Measurements from ENCODE around the gene REM2.
A peak's percentile ranks its signal among the peaks of the same experiment; 100 is the strongest.

Gene REM2

DNA sequence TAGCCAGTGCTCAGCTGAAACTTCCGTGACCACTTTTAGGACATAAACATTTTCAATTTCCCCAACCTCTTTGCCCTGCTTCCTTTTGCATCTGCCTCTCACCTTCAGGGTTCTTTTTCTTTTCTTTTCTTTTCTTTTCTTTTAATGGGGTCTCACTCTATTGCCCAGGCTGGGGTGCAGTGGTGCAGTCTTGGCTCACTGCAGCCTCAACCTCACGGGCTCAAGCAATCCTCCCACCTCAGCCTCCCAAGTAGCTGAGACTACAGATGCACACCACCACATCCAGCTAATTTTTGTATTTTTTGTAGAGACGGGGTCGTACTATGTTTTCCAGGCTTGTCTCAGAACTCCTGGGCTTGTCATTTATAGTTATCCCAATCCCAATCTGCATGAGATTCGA lies 16.1 kb upstream of the REM2 start:
- in situ Hi-C loops (cut with MboI; ENCODE audit: low sequenced_read_pairs, unreplicated experiment): no loop called here
- DNase-seq (ENCODE audit: low spot score): no peak

GRCh38 chr14:22870811-22871223 lies 12.2 kb upstream of the REM2 start:
- in situ Hi-C loops (cut with MboI; ENCODE audit: low sequenced_read_pairs, unreplicated experiment): no loop called here
- TF ChIP-seq, protein P1, sequence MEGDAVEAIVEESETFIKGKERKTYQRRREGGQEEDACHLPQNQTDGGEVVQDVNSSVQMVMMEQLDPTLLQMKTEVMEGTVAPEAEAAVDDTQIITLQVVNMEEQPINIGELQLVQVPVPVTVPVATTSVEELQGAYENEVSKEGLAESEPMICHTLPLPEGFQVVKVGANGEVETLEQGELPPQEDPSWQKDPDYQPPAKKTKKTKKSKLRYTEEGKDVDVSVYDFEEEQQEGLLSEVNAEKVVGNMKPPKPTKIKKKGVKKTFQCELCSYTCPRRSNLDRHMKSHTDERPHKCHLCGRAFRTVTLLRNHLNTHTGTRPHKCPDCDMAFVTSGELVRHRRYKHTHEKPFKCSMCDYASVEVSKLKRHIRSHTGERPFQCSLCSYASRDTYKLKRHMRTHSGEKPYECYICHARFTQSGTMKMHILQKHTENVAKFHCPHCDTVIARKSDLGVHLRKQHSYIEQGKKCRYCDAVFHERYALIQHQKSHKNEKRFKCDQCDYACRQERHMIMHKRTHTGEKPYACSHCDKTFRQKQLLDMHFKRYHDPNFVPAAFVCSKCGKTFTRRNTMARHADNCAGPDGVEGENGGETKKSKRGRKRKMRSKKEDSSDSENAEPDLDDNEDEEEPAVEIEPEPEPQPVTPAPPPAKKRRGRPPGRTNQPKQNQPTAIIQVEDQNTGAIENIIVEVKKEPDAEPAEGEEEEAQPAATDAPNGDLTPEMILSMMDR (IDR thresholded peaks at IDR 0.05; ENCODE audit: borderline replicate concordance, control extremely low read depth, extremely low read depth, insufficient read depth, missing control alignments): no peak
- no peak for DNase-seq (ENCODE audit: low spot score)

More for the DNA sequence above, 16.1 kb upstream of the REM2 start:
- TF ChIP-seq, protein P1 (IDR thresholded peaks at IDR 0.05; ENCODE audit: borderline replicate concordance, control extremely low read depth, extremely low read depth, insufficient read depth, missing control alignments): no peak

- DNase-seq (ENCODE audit: low spot score): peak; percentile 89
- TF ChIP-seq, protein P1 (IDR thresholded peaks at IDR 0.05; ENCODE audit: borderline replicate concordance, control extremely low read depth, extremely low read depth, insufficient read depth, missing control alignments): no peak
- in situ Hi-C loops (cut with MboI; ENCODE audit: low sequenced_read_pairs, unreplicated experiment): no loop called here
Observed at GRCh38 chr14:22871224-22872032, 11.6 kb upstream of the REM2 start, which contains the start of gene LRP10. Gene LRP10 (plus strand): TSS chr14:22871740. CDS start chr14:22872304, 564 bp downstream.

GRCh38 chr14:22872033-22872832 lies 10.8 kb upstream of the REM2 start:
- TF ChIP-seq, protein P1 (IDR thresholded peaks at IDR 0.05; ENCODE audit: borderline replicate concordance, control extremely low read depth, extremely low read depth, insufficient read depth, missing control alignments): peak; percentile 90
- DNase-seq (ENCODE audit: low spot score): peak; percentile 79
- in situ Hi-C loops (cut with MboI; ENCODE audit: low sequenced_read_pairs, unreplicated experiment): no loop called here

- in situ Hi-C loops (cut with MboI; ENCODE audit: low sequenced_read_pairs, unreplicated experiment): no loop called here
- TF ChIP-seq, protein P1 (IDR thresholded peaks at IDR 0.05; ENCODE audit: borderline replicate concordance, control extremely low read depth, extremely low read depth, insufficient read depth, missing control alignments): no peak
- no peak for DNase-seq (ENCODE audit: low spot score)
Observed at GRCh38 chr14:22872833-22873520, 10.0 kb upstream of the REM2 start.

Measured in GM13976 (cell line).